Stimulated activated naive B cell treated with anti-CD40 and anti-IgM and Interleukin-4, amounts not matched to agents 10 μg/mL and 1 μg/mL and 100 μg/mL, for 72 hours (primary cell): ENCODE data around the gene TMEM269.

Source experiments
- ATAC-seq, 2 donors: fragments of 150-1000 bp; cut with Tn5 transposase; replicated peaks; 2 replicates each; pipeline ENCODE4 v1.10.0; 2021; ENCODE audit warnings: moderate library complexity in 1 of 2
- DNase-seq: peaks from one replicate; pipeline ENCODE4 v3.0.0; 2021
- H3K27ac Mint-ChIP-seq: one replicate; pipeline ENCODE4 v1.8.0; 2022; ENCODE audit warnings: mild to moderate bottlenecking, mixed read lengths
- H3K27me3 Mint-ChIP-seq, 2 donors: one replicate each; pipeline ENCODE4 v1.8.0; 2022; ENCODE audit warnings: mixed read lengths in 2 of 2
- H3K36me3 Mint-ChIP-seq, 2 donors: one replicate each; pipeline ENCODE4 v1.8.0; 2022; ENCODE audit warnings: mixed read lengths in 2 of 2, mild to moderate bottlenecking in 1 of 2
- H3K4me1 Mint-ChIP-seq, 2 donors: one replicate each; pipeline ENCODE4 v1.8.0; 2022; ENCODE audit warnings: mixed read lengths in 2 of 2, mild to moderate bottlenecking in 1 of 2
- H3K4me3 Mint-ChIP-seq, 2 donors: one replicate each; pipeline ENCODE4 v1.8.0; 2022; ENCODE audit warnings: mild to moderate bottlenecking in 2 of 2, mixed read lengths in 2 of 2, moderate library complexity in 1 of 2
- H3K9me3 Mint-ChIP-seq, 2 donors: one replicate each; pipeline ENCODE4 v1.8.0; 2022; ENCODE audit warnings: mixed read lengths in 2 of 2, mild to moderate bottlenecking in 1 of 2

TMEM269 gene

GRCh38 chr1:42815941-42816584, 31.3 kb downstream of the TMEM269 start:
- H3K4me3 Mint-ChIP-seq: peak overlapping the region; percentile 92 to 94
- DNase-seq: no peak
- peak overlapping the region; percentile 95 for H3K27ac Mint-ChIP-seq
- ATAC-seq: peak in 1 of 2 donors; percentile 7
- no peaks in the 10 kb centered on the region for H3K27me3 Mint-ChIP-seq
- peaks cover 8 to 13% of the 10 kb centered on the region in 2 donors for H3K36me3 Mint-ChIP-seq
- H3K4me1 Mint-ChIP-seq: peaks cover 11 to 22% of the 10 kb centered on the region in 2 donors
- no peaks in the 10 kb centered on the region for H3K9me3 Mint-ChIP-seq

- no peaks in the 10 kb centered on the region for H3K9me3 Mint-ChIP-seq
- H3K4me3 Mint-ChIP-seq: peak within 1 kb of the TSS; percentile 92 to 94
- peak; percentile 88 for DNase-seq
- H3K27me3 Mint-ChIP-seq: no peaks in the 10 kb centered on the region
- H3K27ac Mint-ChIP-seq: peak within 1 kb of the TSS; percentile 95
- H3K36me3 Mint-ChIP-seq: peaks cover 6 to 9% of the 10 kb centered on the region in 2 donors
- peak; percentile 88 to 90 for ATAC-seq
- peaks cover 9 to 22% of the 10 kb centered on the region in 2 donors for H3K4me1 Mint-ChIP-seq
Measured at GRCh38 chr1:42816585-42817439, 32.0 kb downstream of the TMEM269 start, which contains the start of the genes ERMAP and SVBP. TSS of gene ERMAP (plus strand) at chr1:42817122. CDS start at chr1:42830449, 13,327 bp downstream. TSS of gene SVBP (minus strand) at chr1:42817397. CDS start at chr1:42816544, 853 bp downstream.

GRCh38 chr1:42817440-42817767, 32.6 kb downstream of the TMEM269 start:
- Mint-ChIP-seq H3K9me3 (no peaks in the 10 kb centered on the region), H3K27ac (no peak overlapping the region), H3K27me3 (no peaks in the 10 kb centered on the region), H3K4me3 (peak overlapping the region; percentile 92 to 94), H3K36me3 (peaks cover 6 to 9% of the 10 kb centered on the region in 2 donors), H3K4me1 (peaks cover 9 to 22% of the 10 kb centered on the region in 2 donors)
- DNase-seq (no peak), ATAC-seq (no peak)

- no peaks in the 10 kb centered on the region for H3K9me3 Mint-ChIP-seq
- no peak overlapping the region for H3K27ac Mint-ChIP-seq
- no peaks in the 10 kb centered on the region for H3K27me3 Mint-ChIP-seq
- DNase-seq (no peak), ATAC-seq (no peak)
- H3K4me1 Mint-ChIP-seq: peaks cover 9 to 26% of the 10 kb centered on the region in 2 donors
- H3K4me3 Mint-ChIP-seq: no peak overlapping the region
- peaks cover 6 to 9% of the 10 kb centered on the region in 2 donors for H3K36me3 Mint-ChIP-seq
Measured at GRCh38 chr1:42817976-42818375, 33.2 kb downstream of the TMEM269 start.

GRCh38 chr1:42820813-42821212, 36.0 kb downstream of the TMEM269 start:
- Mint-ChIP-seq H3K27ac (no peak overlapping the region), H3K4me3 (no peak overlapping the region), H3K36me3 (peaks cover 6 to 9% of the 10 kb centered on the region in 2 donors), H3K4me1 (peaks cover 9 to 31% of the 10 kb centered on the region in 2 donors), H3K27me3 (no peaks in the 10 kb centered on the region), H3K9me3 (no peaks in the 10 kb centered on the region)
- DNase-seq: no peak
- no peak for ATAC-seq

- H3K27me3 Mint-ChIP-seq: no peaks in the 10 kb centered on the region
- DNase-seq (no peak), ATAC-seq (no peak)
- peaks cover 3 to 22% of the 10 kb centered on the region in 2 donors for H3K4me1 Mint-ChIP-seq
- H3K9me3 Mint-ChIP-seq: no peaks in the 10 kb centered on the region
- H3K36me3 Mint-ChIP-seq: peaks cover 2 to 9% of the 10 kb centered on the region in 2 donors
- H3K27ac Mint-ChIP-seq: no peak overlapping the region
- no peak overlapping the region for H3K4me3 Mint-ChIP-seq
Measured at GRCh38 chr1:42821690-42822089, 36.9 kb downstream of the TMEM269 start.

GRCh38 chr1:42822800-42823392, 38.1 kb downstream of the TMEM269 start:
- Mint-ChIP-seq H3K27me3 (no peaks in the 10 kb centered on the region), H3K9me3 (no peaks in the 10 kb centered on the region), H3K27ac (no peak overlapping the region), H3K4me3 (no peak overlapping the region), H3K36me3 (peaks cover 2 to 9% of the 10 kb centered on the region in 2 donors), H3K4me1 (peaks cover 3 to 13% of the 10 kb centered on the region in 2 donors)
- ATAC-seq: no peak
- DNase-seq: no peak

- Mint-ChIP-seq H3K27ac (no peak overlapping the region), H3K4me3 (no peak overlapping the region), H3K4me1 (peaks cover 2 to 9% of the 10 kb centered on the region in 2 donors), H3K9me3 (no peaks in the 10 kb centered on the region), H3K36me3 (peaks cover 0 to 9% of the 10 kb centered on the region in 2 donors), H3K27me3 (no peaks in the 10 kb centered on the region)
- ATAC-seq (no peak), DNase-seq (no peak)
Measured at GRCh38 chr1:42824481-42825035, 39.8 kb downstream of the TMEM269 start.

- Mint-ChIP-seq H3K36me3 (peaks cover 0 to 5% of the 10 kb centered on the region in 2 donors), H3K4me1 (peaks cover 0 to 9% of the 10 kb centered on the region in 2 donors), H3K27me3 (no peaks in the 10 kb centered on the region), H3K4me3 (no peak overlapping the region), H3K27ac (no peak overlapping the region), H3K9me3 (no peaks in the 10 kb centered on the region)
- no peak for DNase-seq
- ATAC-seq: no peak
Measured at GRCh38 chr1:42825036-42825851, 40.5 kb downstream of the TMEM269 start.

GRCh38 chr1:42830631-42831030, 45.8 kb downstream of the TMEM269 start:
- Mint-ChIP-seq H3K27ac (no peak overlapping the region), H3K27me3 (no peaks in the 10 kb centered on the region), H3K4me3 (no peak overlapping the region), H3K4me1 (peaks cover 0 to 5% of the 10 kb centered on the region in 2 donors), H3K9me3 (no peaks in the 10 kb centered on the region), H3K36me3 (peaks cover 6 to 12% of the 10 kb centered on the region in 2 donors)
- no peak for ATAC-seq
- DNase-seq: no peak

- ATAC-seq: no peak
- no peaks in the 10 kb centered on the region for H3K9me3 Mint-ChIP-seq
- peaks cover 6 to 12% of the 10 kb centered on the region in 2 donors for H3K36me3 Mint-ChIP-seq
Measured at GRCh38 chr1:42831273-42831672, 46.5 kb downstream of the TMEM269 start.

GRCh38 chr1:42832641-42833240, 48.0 kb downstream of the TMEM269 start:
- Mint-ChIP-seq H3K4me1 (peaks cover 0 to 8% of the 10 kb centered on the region in 2 donors), H3K36me3 (peaks cover 6 to 12% of the 10 kb centered on the region in 2 donors), H3K27me3 (no peaks in the 10 kb centered on the region), H3K27ac (no peak overlapping the region), H3K4me3 (no peak overlapping the region), H3K9me3 (no peaks in the 10 kb centered on the region)
- ATAC-seq (no peak), DNase-seq (no peak)

More at GRCh38 chr1:42831273-42831672, 46.5 kb downstream of the TMEM269 start:
- peaks cover 0 to 5% of the 10 kb centered on the region in 2 donors for H3K4me1 Mint-ChIP-seq
- no peak overlapping the region for H3K27ac Mint-ChIP-seq
- H3K27me3 Mint-ChIP-seq: no peaks in the 10 kb centered on the region
- no peak for DNase-seq
- no peak overlapping the region for H3K4me3 Mint-ChIP-seq

GRCh38 chr1:42833981-42834380, 49.2 kb downstream of the TMEM269 start:
- Mint-ChIP-seq H3K27ac (no peak overlapping the region), H3K27me3 (no peaks in the 10 kb centered on the region), H3K4me1 (peaks cover 8 to 20% of the 10 kb centered on the region in 2 donors), H3K36me3 (peaks cover 6 to 12% of the 10 kb centered on the region in 2 donors), H3K4me3 (no peak overlapping the region), H3K9me3 (no peaks in the 10 kb centered on the region)
- ATAC-seq: no peak
- no peak for DNase-seq
